ENCODE measurements around the gene DYDC2. TPM values are rescaled to one million over a fixed set of nuclear protein-coding genes. Genes with fewer than 3 reads are reported as not detected.

DYDC2 gene
- 0.14 and 3.0 TPM in 2 replicates for total RNA-seq

GRCh38 chr10:80356563-80356988 lies at the start of gene DYDC2, which contains the start of gene DYDC1:
Gene DYDC2, plus strand, starts transcription at chr10:80356781. Its CDS starts 5,663 bp downstream, at chr10:80362444.
Gene DYDC1, minus strand, starts transcription at chr10:80356755. Its CDS starts 4,154 bp downstream, at chr10:80352601.
- peak; percentile 4 for DNase-seq (ENCODE audit: low read depth)
- H3K27me3 ChIP-seq (ENCODE audit: control insufficient read depth, insufficient read depth, low read length) = peaks cover 13% of the 10 kb centered on the region
- no peaks in the 10 kb centered on the region for H3K36me3 ChIP-seq (ENCODE audit: control insufficient read depth, insufficient read depth, low read length)
- no peak for TF ChIP-seq CTCF (IDR thresholded peaks at IDR 0.05; ENCODE audit: insufficient read depth, low read length, poor library complexity, severe bottlenecking)
- H3K4me3 ChIP-seq (ENCODE audit: low read depth, low read length) = peak within 1 kb of the TSS; percentile 42

- TF ChIP-seq CTCF (IDR thresholded peaks at IDR 0.05; ENCODE audit: insufficient read depth, low read length, poor library complexity, severe bottlenecking) = no peak
- H3K4me3 ChIP-seq (ENCODE audit: low read depth, low read length) = no peak overlapping the region
- H3K36me3 ChIP-seq (ENCODE audit: control insufficient read depth, insufficient read depth, low read length) = no peaks in the 10 kb centered on the region
- H3K27me3 ChIP-seq (ENCODE audit: control insufficient read depth, insufficient read depth, low read length) = no peaks in the 10 kb centered on the region
- no peak for DNase-seq (ENCODE audit: low read depth)
Observed at GRCh38 chr10:80313523-80313922, 43.1 kb upstream of the DYDC2 start.

- Histone ChIP-seq H3K4me3 (ENCODE audit: low read depth, low read length) (no peak overlapping the region), H3K36me3 (ENCODE audit: control insufficient read depth, insufficient read depth, low read length) (no peaks in the 10 kb centered on the region), H3K27me3 (ENCODE audit: control insufficient read depth, insufficient read depth, low read length) (no peaks in the 10 kb centered on the region)
- no peak for DNase-seq (ENCODE audit: low read depth)
- TF ChIP-seq CTCF (IDR thresholded peaks at IDR 0.05; ENCODE audit: insufficient read depth, low read length, poor library complexity, severe bottlenecking) = no peak
Observed at GRCh38 chr10:80315391-80315790, 41.2 kb upstream of the DYDC2 start.

- no peak for TF ChIP-seq CTCF (IDR thresholded peaks at IDR 0.05; ENCODE audit: insufficient read depth, low read length, poor library complexity, severe bottlenecking)
- Histone ChIP-seq H3K36me3 (ENCODE audit: control insufficient read depth, insufficient read depth, low read length) (no peaks in the 10 kb centered on the region), H3K27me3 (ENCODE audit: control insufficient read depth, insufficient read depth, low read length) (no peaks in the 10 kb centered on the region), H3K4me3 (ENCODE audit: low read depth, low read length) (no peak overlapping the region)
- DNase-seq (ENCODE audit: low read depth) = no peak
Observed at GRCh38 chr10:80318742-80319141, 37.8 kb upstream of the DYDC2 start.

GRCh38 chr10:80319318-80319717 lies 37.3 kb upstream of the DYDC2 start:
- no peak for TF ChIP-seq CTCF (IDR thresholded peaks at IDR 0.05; ENCODE audit: insufficient read depth, low read length, poor library complexity, severe bottlenecking)
- no peaks in the 10 kb centered on the region for H3K36me3 ChIP-seq (ENCODE audit: control insufficient read depth, insufficient read depth, low read length)
- no peak for DNase-seq (ENCODE audit: low read depth)

GRCh38 chr10:80319725-80320290 lies 36.8 kb upstream of the DYDC2 start:
- Histone ChIP-seq H3K27me3 (ENCODE audit: control insufficient read depth, insufficient read depth, low read length) (no peaks in the 10 kb centered on the region), H3K4me3 (ENCODE audit: low read depth, low read length) (no peak overlapping the region), H3K36me3 (ENCODE audit: control insufficient read depth, insufficient read depth, low read length) (no peaks in the 10 kb centered on the region)
- DNase-seq (ENCODE audit: low read depth) = no peak
- TF ChIP-seq CTCF (IDR thresholded peaks at IDR 0.05; ENCODE audit: insufficient read depth, low read length, poor library complexity, severe bottlenecking) = no peak

More at GRCh38 chr10:80319318-80319717, 37.3 kb upstream of the DYDC2 start:
- no peak overlapping the region for H3K4me3 ChIP-seq (ENCODE audit: low read depth, low read length)
- H3K27me3 ChIP-seq (ENCODE audit: control insufficient read depth, insufficient read depth, low read length) = no peaks in the 10 kb centered on the region
